Cardiac muscle cell (in vitro differentiated cells and primary cell): Measurements from ENCODE around the gene ARID3C. TPM values are rescaled to one million over a fixed set of nuclear protein-coding genes. Genes with fewer than 3 reads are reported as not detected.

Source experiments
- DNase-seq, 2 donors: peaks; one replicate each; pipeline versions ENCODE4 v3.0.0 to v3.0.0-alpha.2; 2010 to 2017; ENCODE audit warnings: low read depth in 1 of 2, low spot score in 1 of 2
- H3K27ac ChIP-seq: fragments of 200-600 bp; sonication (generic); 2 replicates; pipeline ENCODE4 v1.5.1; 2016
- H3K27me3 ChIP-seq: fragments of 200-600 bp; sonication (generic); 2 replicates; pipeline ENCODE4 v1.6.0; 2016; ENCODE audit warnings: control low read depth
- H3K36me3 ChIP-seq: fragments of 200-600 bp; sonication (generic); 2 replicates; pipeline ENCODE4 v1.5.1; 2016; ENCODE audit warnings: control low read depth
- H3K4me1 ChIP-seq: fragments of 200-600 bp; sonication (generic); 2 replicates; pipeline ENCODE4 v1.8.1; 2017; ENCODE audit warnings: low read depth, mild to moderate bottlenecking, mixed run types
- H3K4me3 ChIP-seq: fragments of 200-600 bp; sonication (generic); 2 replicates; pipeline ENCODE4 v1.5.1; 2016; ENCODE audit warnings: mild to moderate bottlenecking
- H3K9me3 ChIP-seq: fragments of 200-600 bp; sonication (generic); 2 replicates; pipeline ENCODE4 v1.5.1; 2017; ENCODE audit warnings: low read depth, mild to moderate bottlenecking, control low read depth
- CTCF ChIP-seq: IDR thresholded peaks from 2 replicates; pipeline ENCODE4 v1.5.1; 2012; ENCODE audit warnings: low read depth, mild to moderate bottlenecking, low read length
- polyA plus RNA-seq: library from polyadenylated mRNA; unstranded; fragments of >200 nt; fragmentation: Nextera tagmentation; extraction: Ambion mirVana; gene quantifications from 2 replicates; pipeline ENCODE4 v1.2.1, GENCODE V29; 2016
- total RNA-seq: library from RNA; depleted of rRNA; stranded (reverse); fragments of >200 nt; gene quantifications from 2 replicates; pipeline ENCODE4 v1.2.3, GENCODE V29; 2016

ARID3C gene
- total and polyA plus RNA-seq, 2 experiments from 2014 or later, result 0.27 to 1.4 TPM

GRCh38 chr9:34620061-34620994 lies 8.5 kb downstream of the ARID3C start, which contains the start of gene DCTN3:
TSS of gene DCTN3 (minus strand) at chr9:34620495. CDS start at chr9:34620464, 31 bp downstream.
- no peak for TF ChIP-seq CTCF
- peaks cover 3% of the 10 kb centered on the region for H3K4me1 ChIP-seq
- H3K27ac ChIP-seq, result no peak within 1 kb of the TSS
- H3K27me3 ChIP-seq, result peaks cover 22% of the 10 kb centered on the region
- H3K4me3 ChIP-seq, result peak within 1 kb of the TSS; percentile 85
- H3K9me3 ChIP-seq, result no peaks in the 10 kb centered on the region
- peaks cover 12% of the 10 kb centered on the region for H3K36me3 ChIP-seq
- peak; percentile 97 for DNase-seq

- no peaks in the 10 kb centered on the region for H3K9me3 ChIP-seq
- no peak for DNase-seq
- peaks cover 12% of the 10 kb centered on the region for H3K4me1 ChIP-seq
- H3K4me3 ChIP-seq, result no peak overlapping the region
- H3K36me3 ChIP-seq, result peaks cover 12% of the 10 kb centered on the region
- H3K27me3 ChIP-seq, result no peaks in the 10 kb centered on the region
- no peak for TF ChIP-seq CTCF
- no peak overlapping the region for H3K27ac ChIP-seq
Measured at GRCh38 chr9:34615132-34615531, 13.7 kb downstream of the ARID3C start.

- Histone ChIP-seq H3K36me3 (peaks cover 12% of the 10 kb centered on the region), H3K4me3 (peak overlapping the region; percentile 58), H3K9me3 (no peaks in the 10 kb centered on the region), H3K27me3 (no peaks in the 10 kb centered on the region), H3K27ac (no peak overlapping the region), H3K4me1 (peaks cover 8% of the 10 kb centered on the region)
- DNase-seq, result peak; percentile 77 to 90
- TF ChIP-seq CTCF, result peak; percentile 91
Measured at GRCh38 chr9:34612788-34613390, 16.0 kb downstream of the ARID3C start.

- DNase-seq, result peak; percentile 89 to 91
- Histone ChIP-seq H3K27me3 (no peaks in the 10 kb centered on the region), H3K27ac (peak within 1 kb of the TSS; percentile 79)
Measured at GRCh38 chr9:34611811-34612787, 16.8 kb downstream of the ARID3C start, which contains the start of gene RPP25L. TSS of gene RPP25L (minus strand) at chr9:34612097. CDS start at chr9:34611296, 801 bp downstream.

More at GRCh38 chr9:34611811-34612787, 16.8 kb downstream of the ARID3C start, which contains the start of gene RPP25L:
- Histone ChIP-seq H3K4me1 (peaks cover 8% of the 10 kb centered on the region), H3K4me3 (peak within 1 kb of the TSS; percentile 58), H3K36me3 (peaks cover 4% of the 10 kb centered on the region), H3K9me3 (no peaks in the 10 kb centered on the region)
- no peak for TF ChIP-seq CTCF
